Esophagus squamous epithelium (tissue), 5 donors: ENCODE results near the gene ETFDH. TPM values are rescaled to one million over a fixed set of nuclear protein-coding genes. Genes with fewer than 3 reads are reported as not detected.
"Not testable (repeated sequence)": the region's sequence is repeated elsewhere in the genome, so short reads cannot be mapped to it uniquely, and the experiment has no call there.

Experiments
- DNase-seq: peaks from one replicate; lab custom pipeline; 2025; lab: John Stamatoyannopoulos, UW
- H3K27ac ChIP-seq, 4 donors: fragments of 200-600 bp; sonication (generic); one replicate each; pipeline ENCODE4 v1.5.1; 2016 to 2019; ENCODE audit warnings: mild to moderate bottlenecking in 1 of 4
- H3K27me3 ChIP-seq, 4 donors: fragments of 200-600 bp; sonication (generic); 1 replicate in 3 of 4; 2 replicates in 1 of 4; pipeline versions ENCODE4 v1.5.1 to v1.6.0; 2017 to 2021; ENCODE audit warnings: antibody characterized with exemption in 1 of 4
- H3K36me3 ChIP-seq, 3 donors: fragments of 200-600 bp; sonication (generic); one replicate each; pipeline ENCODE4 v1.5.1; 2016 to 2019
- H3K4me1 ChIP-seq, 3 donors: fragments of 200-600 bp; sonication (generic); one replicate each; pipeline ENCODE4 v1.5.1; 2017 to 2019
- H3K4me3 ChIP-seq, 4 donors: fragments of 200-600 bp; sonication (generic); 1 replicate in 3 of 4; 2 replicates in 1 of 4; pipeline ENCODE4 v1.5.1; 2016 to 2019; ENCODE audit warnings: mild to moderate bottlenecking in 2 of 4, moderate library complexity in 1 of 4
- H3K9me3 ChIP-seq, 3 donors: fragments of 200-600 bp; sonication (generic); one replicate each; pipeline ENCODE4 v1.5.1; 2016 to 2019
- CTCF ChIP-seq, 6 experiments: fragments of 450-650 bp in 4 of 6; fragments of 200-600 bp in 2 of 6; sonication (generic) in 2 of 6; IDR thresholded peaks; one replicate each; pipeline ENCODE4 v1.5.1; 2016 to 2019; ENCODE audit warnings: antibody characterized with exemption in 6 of 6, mild to moderate bottlenecking in 4 of 6, moderate library complexity in 4 of 6
- POLR2A ChIP-seq, 4 donors: fragments of 450-650 bp; IDR thresholded peaks; one replicate each; pipeline ENCODE4 v1.6.1; 2017; ENCODE audit warnings: antibody characterized with exemption in 4 of 4, mild to moderate bottlenecking in 4 of 4, moderate library complexity in 3 of 4
- WGBS, 2 donors: methylation state at CpG; one replicate each; pipeline ENCODE4 v1.1.5; 2018; 5-methylcytosine and 5-hydroxymethylcytosine counted together
- intact Hi-C: fragments of 100-400 bp; cut with DNase I; formaldehyde crosslinking; loops from one replicate; pipeline ENCODE4 v1.15.0; 2022
- total RNA-seq, 4 donors: library from RNA; depleted of rRNA; stranded (reverse); fragments of >200 nt; gene quantifications; one replicate each; pipeline ENCODE4 v1.1.0, GENCODE V29; 2016
- donor health status: DM: yes; HTN: yes; CAD: no.

ETFDH gene
- total RNA-seq, 4 donors from 2014 or later: 22.0 to 66.8 (median 31.2) TPM

GRCh38 chr4:158729716-158730559 is 57.8 kb downstream of the ETFDH start:
- no peak for DNase-seq
- Histone ChIP-seq H3K9me3 (no peaks in the 10 kb centered on the region), H3K27me3 (peaks cover 0 to 14% (median 0%) of the 10 kb centered on the region in 4 donors), H3K36me3 (no peaks in the 10 kb centered on the region), H3K27ac (no peak overlapping the region), H3K4me1 (no peaks in the 10 kb centered on the region), H3K4me3 (no peak overlapping the region)
- WGBS, 2 donors: 16 to 20% methylated on average over 5 of the region's 5 CpGs
- TF ChIP-seq POLR2A (IDR thresholded peaks at IDR 0.05) (no peak), CTCF (IDR thresholded peaks at IDR 0.05) (peak; percentile 46 to 90 (median 85))
- intact Hi-C loops: loop anchor here (5.0 kb wide), 1 partner anchor 117 kb away; no protein-coding TSS in a partner anchor

GRCh38 chr4:158738866-158739265 is 66.8 kb downstream of the ETFDH start:
- Histone ChIP-seq H3K36me3 (no peaks in the 10 kb centered on the region), H3K27me3 (no peaks in the 10 kb centered on the region), H3K4me3 (no peak overlapping the region), H3K9me3 (no peaks in the 10 kb centered on the region), H3K4me1 (peaks cover 0 to 16% (median 0%) of the 10 kb centered on the region in 3 donors), H3K27ac (no peak overlapping the region)
- TF ChIP-seq CTCF (IDR thresholded peaks at IDR 0.05) (no peak), POLR2A (IDR thresholded peaks at IDR 0.05) (no peak)
- intact Hi-C loops: no loop called here
- DNase-seq: no peak
- 91 to 96% methylated on average over 2 of the region's 2 CpGs for WGBS, 2 donors

GRCh38 chr4:158739600-158739999 is 67.5 kb downstream of the ETFDH start:
- H3K4me1 ChIP-seq: peaks cover 0 to 16% (median 0%) of the 10 kb centered on the region in 3 donors
- 100% methylated on average over 1 to 2 of the region's 2 CpGs for WGBS, 2 donors
- no peaks in the 10 kb centered on the region for H3K36me3 ChIP-seq
- no peak for TF ChIP-seq POLR2A (IDR thresholded peaks at IDR 0.05)
- no peak for TF ChIP-seq CTCF (IDR thresholded peaks at IDR 0.05)
- no peaks in the 10 kb centered on the region for H3K9me3 ChIP-seq
- DNase-seq: no peak
- no peaks in the 10 kb centered on the region for H3K27me3 ChIP-seq
- no peak overlapping the region for H3K27ac ChIP-seq
- intact Hi-C loops: no loop called here
- H3K4me3 ChIP-seq: no peak overlapping the region

- no peak for DNase-seq
- intact Hi-C loops: no loop called here
These were observed 69.4 kb downstream of the ETFDH start for GRCh38 chr4:158741326-158742021.

GRCh38 chr4:158746537-158746936 is 74.4 kb downstream of the ETFDH start:
- H3K4me3 ChIP-seq, H3K27ac ChIP-seq, H3K4me1 ChIP-seq, DNase-seq, H3K27me3 ChIP-seq, H3K36me3 ChIP-seq, intact Hi-C loops, H3K9me3 ChIP-seq: not testable (repeated sequence)
- no CpG with 5 or more reads among the region's 31 CpGs for WGBS, 2 donors

More at GRCh38 chr4:158741326-158742021, 69.4 kb downstream of the ETFDH start:
- no peaks in the 10 kb centered on the region for H3K36me3 ChIP-seq
- no peaks in the 10 kb centered on the region for H3K27me3 ChIP-seq
- TF ChIP-seq POLR2A (IDR thresholded peaks at IDR 0.05) (no peak), CTCF (IDR thresholded peaks at IDR 0.05) (no peak)
- no peaks in the 10 kb centered on the region for H3K9me3 ChIP-seq
- H3K27ac ChIP-seq: no peak overlapping the region
- H3K4me1 ChIP-seq: peaks cover 0 to 16% (median 0%) of the 10 kb centered on the region in 3 donors
- H3K4me3 ChIP-seq: no peak overlapping the region
- WGBS, 2 donors: 59 to 68% methylated on average over 3 of the region's 3 CpGs
